Right forelimb (tissue), 1 donor: ENCODE data around the gene PHRF1.

ENCODE experiments used
- DNase-seq: peaks from one replicate; pipeline ENCODE4 v3.0.0-alpha.2; 2018

Gene PHRF1

DNA sequence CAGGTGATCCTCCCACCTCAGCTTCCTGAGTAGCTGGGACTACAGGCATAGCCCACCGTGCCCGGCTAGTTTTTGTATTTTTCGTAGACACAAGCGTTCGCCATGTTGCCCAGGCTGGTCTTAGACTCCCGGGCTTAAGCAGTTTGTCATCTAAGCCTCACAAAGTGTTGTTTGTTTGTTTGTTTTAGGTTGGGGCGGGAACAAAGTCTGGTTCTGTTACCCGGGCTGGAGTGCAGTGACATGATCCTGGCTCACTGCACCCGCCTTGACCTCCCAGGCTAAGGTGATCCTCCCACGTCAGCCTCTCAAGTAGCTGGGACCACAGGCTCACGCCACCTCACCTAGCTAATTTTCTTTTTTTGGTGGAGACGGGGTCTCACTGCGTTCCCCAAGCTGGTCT, 26.9 kb downstream of the PHRF1 start:
- DNase-seq: no peak

DNA sequence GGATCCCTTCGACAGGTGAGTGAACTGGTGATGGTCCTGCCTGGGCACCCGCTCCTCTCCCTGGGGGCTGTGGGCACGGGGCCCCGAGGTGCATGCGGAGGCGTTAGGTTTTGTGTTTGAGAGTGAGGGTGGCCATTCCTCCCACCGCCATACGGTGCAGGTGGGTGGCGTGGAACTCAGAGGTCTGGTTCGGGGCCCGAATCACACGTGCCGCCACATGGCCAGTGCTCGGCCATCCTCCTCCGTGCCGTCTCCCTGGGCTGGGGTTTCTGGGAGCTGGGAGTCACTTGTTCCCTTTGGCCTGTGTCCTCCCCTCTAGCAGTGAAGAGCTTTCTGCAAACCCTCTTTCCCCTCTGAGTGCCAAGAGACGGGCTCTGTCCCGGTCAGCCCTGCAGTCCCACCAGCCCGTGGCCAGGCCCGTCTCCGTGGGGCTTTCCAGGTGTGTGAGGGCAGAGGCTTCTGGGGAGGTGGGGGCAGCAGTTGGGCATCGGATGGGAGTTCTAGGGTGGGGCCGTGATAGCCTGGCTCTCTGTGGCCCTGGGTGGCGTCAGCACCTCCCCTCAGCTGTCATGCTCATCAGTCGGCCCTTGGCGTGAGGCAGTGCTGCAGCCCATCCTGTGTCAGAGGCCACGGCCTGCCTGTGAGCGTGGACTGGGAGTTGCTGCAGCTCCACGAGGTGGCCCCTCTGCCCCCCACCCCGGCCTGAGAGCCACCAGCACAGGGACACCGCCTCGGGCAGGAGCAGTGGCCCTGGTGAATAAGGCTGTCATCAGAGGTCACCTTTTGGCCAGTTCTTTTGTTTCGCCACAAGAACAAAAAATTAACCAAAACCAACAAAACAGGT, 29.2 kb downstream of the PHRF1 start:
- DNase-seq: peak; percentile 29

DNA sequence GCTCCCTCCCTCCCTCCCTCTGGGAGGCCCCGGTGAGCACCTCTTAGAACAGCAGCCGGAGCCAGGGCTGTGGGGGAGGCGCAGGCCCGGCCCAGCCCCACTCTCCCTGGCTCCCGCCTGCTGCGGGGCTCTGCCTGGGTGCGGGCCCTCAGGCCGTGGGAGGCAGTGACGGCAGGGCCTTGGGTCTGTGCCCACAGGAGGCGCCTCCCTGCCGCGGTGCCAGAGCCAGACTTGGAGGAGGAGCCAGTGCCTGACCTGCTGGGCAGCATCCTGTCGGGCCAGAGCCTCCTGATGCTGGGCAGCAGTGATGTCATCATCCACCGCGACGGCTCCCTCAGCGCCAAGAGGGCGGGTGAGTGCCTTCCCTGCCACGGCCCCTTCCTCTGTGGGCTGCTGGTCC, 30.0 kb downstream of the PHRF1 start:
- DNase-seq: peak; percentile 46

DNA sequence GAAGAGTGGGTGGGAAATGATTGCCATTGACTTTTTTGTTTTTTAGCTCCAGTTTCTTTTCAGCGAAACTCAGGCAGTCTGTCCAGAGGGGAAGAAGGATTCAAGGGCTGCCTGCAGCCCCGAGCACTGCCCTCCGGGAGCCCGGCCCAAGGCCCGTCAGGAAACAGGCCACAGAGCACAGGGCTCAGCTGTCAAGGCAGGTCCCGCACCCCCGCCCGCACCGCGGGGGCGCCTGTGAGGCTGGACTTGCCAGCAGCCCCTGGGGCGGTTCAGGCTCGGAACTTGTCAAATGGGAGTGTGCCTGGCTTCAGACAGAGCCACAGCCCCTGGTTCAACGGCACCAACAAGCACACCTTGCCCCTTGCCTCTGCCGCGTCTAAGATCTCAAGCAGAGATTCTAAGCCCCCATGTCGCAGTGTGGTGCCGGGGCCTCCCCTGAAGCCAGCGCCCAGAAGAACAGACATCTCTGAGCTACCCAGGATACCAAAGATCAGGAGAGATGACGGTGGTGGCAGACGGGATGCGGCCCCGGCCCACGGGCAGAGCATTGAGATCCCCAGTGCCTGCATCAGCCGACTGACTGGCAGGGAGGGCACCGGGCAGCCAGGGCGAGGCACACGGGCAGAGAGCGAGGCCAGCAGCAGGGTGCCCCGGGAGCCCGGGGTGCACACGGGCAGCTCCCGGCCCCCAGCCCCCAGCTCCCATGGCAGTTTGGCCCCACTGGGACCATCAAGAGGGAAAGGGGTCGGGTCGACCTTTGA, 30.9 kb downstream of the PHRF1 start:
- peak; percentile 25 for DNase-seq

DNA sequence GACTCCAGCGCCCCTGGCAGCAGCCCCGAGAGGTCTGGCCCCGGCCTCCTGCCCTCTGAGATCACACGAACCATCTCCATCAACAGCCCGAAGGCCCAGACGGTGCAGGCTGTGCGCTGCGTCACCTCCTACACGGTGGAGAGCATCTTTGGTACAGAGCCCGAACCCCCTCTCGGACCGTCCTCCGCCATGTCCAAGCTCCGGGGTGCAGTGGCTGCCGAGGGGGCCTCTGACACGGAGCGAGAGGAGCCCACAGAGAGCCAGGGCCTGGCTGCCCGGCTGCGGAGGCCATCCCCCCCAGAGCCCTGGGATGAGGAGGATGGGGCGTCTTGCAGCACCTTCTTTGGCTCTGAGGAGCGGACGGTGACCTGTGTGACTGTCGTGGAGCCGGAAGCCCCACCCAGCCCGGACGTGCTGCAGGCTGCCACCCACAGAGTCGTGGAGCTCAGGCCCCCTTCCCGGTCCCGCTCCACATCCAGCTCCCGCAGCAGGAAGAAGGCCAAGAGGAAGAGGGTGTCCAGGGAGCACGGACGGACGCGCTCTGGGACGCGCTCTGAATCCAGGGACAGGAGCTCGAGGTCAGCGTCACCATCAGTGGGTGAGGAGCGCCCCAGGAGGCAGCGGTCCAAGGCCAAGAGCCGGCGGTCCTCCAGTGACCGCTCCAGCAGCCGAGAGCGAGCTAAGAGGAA, 31.8 kb downstream of the PHRF1 start:
- DNase-seq: no peak

DNA sequence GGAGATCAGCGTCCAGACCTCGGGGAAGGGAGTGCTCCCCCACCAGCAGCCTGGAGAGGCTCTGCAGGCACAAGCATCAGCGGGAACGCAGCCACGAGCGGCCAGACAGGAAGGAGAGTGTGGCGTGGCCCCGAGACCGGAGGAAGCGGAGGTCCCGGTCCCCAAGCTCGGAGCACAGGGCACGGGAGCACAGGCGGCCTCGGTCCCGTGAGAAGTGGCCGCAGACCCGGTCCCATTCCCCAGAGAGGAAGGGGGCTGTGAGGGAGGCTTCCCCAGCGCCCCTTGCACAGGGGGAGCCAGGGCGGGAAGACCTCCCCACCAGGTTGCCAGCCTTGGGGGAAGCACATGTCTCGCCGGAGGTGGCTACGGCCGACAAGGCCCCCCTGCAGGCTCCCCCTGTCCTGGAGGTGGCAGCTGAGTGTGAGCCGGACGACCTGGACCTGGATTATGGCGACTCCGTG, 32.6 kb downstream of the PHRF1 start:
- no peak for DNase-seq

DNA sequence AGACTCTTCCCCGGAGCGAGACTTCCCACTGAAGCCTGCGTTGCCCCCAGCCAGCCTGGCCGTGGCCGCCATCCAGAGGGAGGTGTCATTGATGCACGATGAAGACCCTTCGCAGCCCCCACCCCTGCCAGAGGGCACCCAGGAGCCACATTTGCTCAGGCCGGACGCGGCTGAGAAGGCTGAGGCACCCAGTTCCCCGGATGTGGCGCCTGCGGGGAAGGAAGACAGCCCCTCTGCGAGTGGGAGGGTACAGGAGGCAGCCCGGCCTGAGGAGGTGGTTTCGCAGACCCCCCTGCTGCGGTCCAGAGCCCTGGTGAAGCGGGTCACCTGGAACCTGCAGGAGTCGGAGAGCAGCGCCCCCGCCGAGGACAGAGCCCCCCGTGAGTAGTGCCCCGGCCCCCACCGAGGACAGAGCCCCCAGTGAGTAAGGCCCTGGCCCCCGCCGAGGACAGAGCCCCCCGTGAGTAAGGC, 33.1 kb downstream of the PHRF1 start:
- no peak for DNase-seq

DNA sequence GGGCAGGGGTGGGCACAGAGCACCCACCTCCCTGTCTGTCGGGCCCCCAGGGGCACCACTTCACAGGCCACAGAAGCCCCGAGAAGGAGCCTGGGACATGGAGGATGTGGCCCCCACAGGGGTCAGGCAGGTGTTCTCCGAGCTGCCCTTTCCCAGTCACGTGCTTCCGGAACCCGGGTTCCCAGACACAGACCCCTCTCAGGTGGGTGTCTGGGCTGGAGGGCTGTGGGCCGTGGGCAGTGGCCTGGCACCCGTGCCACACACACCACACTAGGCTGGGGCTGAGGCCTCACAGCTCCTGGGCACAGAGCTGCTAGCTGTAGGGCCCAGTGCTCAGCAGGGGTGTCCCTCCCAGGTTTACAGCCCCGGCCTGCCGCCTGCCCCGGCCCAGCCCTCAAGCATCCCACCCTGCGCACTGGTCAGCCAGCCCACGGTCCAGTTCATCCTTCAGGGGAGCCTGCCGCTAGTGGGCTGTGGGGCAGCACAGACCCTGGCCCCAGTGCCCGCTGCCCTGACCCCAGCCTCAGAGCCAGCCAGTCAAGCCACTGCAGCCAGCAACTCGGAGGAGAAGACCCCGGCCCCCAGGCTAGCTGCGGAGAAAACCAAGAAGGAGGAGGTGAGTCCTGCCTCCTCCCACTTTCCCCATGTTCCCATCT, 34.0 kb downstream of the PHRF1 start:
- no peak for DNase-seq

DNA sequence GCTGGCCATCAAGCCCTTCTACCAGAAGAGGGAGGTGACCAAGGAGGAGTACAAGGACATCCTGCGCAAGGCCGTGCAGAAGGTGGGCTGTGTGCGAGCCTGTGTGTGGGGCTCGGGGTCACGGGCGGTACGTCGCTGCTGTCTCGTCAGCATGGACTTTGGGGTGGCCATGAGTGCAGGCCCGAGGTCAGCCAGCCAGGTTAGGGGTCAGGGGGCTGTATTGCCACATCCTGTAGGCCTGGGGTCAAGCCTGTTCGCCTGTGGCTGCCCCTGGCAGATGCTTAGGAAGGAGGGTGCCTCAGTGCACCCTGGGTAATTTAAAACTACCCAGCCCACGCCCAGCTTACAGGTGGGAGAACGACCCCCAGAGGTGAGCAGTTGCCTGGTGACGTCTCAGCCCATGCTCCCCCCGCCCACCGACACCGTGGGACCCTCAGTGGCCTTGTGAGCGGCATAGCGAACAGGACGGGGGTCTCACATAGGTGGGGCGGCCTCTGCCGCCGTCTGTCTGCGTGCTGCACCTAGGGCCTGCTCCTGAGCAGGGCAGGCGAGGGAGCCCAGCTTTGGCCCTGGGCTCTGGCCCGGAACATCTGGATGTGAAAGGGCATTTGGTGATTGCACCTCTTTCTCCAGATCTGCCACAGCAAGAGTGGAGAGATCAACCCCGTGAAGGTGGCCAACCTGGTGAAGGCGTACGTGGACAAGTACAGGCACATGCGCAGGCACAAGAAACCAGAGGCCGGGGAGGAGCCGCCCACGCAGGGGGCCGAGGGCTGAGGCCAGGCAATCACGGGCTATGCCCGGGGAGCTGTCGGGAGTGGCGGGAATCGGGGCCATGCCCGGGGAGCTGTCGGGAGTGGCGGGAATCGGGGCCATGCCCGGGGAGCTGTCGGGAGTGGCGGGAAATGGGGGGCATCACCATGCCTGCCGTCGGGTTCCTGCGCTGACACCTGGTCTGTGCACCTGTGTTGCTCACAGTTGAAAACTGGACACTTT, 35.0 kb downstream of the PHRF1 start:
- no peak for DNase-seq

DNA sequence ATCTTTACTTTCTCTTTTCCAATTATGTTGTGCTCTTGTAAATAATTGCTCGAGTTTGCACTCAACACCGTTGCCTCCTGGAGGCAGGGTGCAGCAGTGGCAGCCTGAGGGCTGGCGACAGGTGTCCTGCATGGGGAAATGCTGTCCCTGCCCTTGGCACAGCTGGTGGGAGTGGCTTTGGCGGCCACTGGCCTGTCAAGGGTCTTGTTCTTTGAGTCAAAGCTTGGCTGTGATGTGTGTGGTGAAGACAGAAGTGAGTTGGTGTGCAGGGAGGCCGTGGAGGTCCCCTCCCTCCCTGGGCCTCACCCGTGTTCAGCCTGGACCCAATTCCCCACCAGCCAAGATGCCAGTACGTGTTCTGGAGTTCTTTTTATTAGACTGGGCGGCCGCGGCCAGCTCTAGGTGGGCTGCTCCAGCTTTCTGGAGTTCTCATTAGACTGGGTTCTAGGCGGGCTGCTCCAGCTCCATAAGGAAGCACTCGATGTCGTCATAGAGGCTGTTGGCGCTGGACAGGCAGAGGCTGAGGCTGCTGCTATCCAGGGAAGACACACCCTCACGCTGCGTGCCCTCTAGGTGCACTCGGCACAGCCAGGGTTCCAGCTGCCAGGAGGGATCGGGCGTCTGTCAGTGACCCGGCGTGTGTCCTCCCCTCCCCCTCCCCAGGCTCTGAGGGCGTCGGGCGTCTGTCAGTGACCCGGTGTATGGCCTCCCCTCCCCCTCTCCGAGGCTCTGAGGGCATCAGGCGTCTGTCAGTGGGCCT, 36.1 kb downstream of the PHRF1 start:
- DNase-seq: no peak

DNA sequence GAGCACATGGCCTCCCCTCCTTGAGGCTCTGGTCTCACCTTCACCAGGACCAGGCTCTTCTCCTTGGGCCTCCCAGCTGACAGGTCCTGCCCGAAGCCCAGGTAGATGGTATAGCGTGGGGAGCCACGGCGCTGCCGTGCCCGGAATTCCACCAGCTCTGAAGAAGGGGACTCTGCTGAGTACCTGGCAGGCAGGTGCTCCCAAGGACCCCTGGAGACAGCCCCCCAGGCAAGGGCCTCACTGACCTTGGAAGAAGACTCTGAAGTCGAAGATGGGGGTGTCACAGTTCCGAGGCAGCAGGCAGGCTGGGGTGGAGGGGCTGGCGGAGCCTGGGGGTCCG, 36.7 kb downstream of the PHRF1 start:
- DNase-seq: no peak

DNA sequence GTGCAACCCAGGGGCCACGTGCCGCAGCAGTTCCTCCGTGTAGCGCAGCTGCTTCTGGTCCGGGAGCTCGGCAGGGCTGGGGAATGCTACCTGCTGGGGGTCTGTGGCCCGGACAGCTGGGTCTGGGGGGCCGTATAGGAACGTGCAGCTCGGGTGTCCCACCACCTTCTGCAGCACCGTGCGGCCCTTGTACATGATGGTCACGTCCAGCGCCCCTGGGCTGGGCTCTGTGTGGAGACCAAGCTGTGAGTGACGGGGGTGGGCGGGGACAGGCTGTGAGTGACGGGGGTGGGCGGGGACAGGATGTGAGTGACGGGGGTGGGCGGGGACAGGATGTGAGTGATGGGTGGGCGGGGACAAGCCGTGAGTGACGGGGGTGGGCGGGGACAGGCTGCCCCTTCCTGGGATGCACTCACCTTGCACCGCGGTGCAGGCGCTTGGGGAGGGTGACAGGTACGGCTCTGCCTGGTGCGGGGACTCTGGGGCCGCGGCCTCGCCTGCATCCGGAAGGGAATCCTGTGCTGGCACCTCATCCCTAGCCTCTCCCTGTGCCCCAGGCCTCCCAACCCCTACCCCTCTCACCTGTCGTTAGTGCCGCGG, 37.2 kb downstream of the PHRF1 start:
- DNase-seq: peak; percentile 76

DNA sequence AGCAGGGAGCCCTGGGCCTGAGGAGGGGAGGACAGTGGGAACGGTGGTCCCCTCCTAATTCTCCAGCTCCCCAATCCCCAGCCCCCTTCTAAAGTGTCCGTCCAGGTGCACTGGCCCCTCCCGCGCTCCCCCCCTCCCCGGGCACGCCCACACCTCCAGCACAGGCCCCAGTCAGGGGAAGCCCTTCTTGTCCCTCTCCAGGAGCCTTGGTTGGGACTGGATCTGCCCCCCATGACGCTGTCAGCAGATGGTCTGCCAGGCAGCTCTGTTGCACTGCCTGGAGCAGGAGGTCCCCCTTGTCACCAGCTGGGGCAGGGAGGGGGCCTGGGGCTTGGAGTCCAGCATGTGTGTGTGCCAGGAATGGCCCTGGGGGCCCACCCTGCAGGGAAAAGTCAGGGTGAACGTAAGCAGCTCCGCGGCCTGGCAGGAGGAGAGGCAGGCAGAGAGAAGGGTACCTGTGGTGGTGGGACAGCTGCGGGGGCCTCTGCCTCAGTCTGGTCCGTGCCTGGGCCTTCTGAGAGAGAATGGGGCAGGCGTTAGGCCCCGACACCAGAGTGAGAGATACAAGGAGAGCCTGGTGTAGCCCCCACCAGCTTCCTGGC, 37.9 kb downstream of the PHRF1 start:
- no peak for DNase-seq

DNA sequence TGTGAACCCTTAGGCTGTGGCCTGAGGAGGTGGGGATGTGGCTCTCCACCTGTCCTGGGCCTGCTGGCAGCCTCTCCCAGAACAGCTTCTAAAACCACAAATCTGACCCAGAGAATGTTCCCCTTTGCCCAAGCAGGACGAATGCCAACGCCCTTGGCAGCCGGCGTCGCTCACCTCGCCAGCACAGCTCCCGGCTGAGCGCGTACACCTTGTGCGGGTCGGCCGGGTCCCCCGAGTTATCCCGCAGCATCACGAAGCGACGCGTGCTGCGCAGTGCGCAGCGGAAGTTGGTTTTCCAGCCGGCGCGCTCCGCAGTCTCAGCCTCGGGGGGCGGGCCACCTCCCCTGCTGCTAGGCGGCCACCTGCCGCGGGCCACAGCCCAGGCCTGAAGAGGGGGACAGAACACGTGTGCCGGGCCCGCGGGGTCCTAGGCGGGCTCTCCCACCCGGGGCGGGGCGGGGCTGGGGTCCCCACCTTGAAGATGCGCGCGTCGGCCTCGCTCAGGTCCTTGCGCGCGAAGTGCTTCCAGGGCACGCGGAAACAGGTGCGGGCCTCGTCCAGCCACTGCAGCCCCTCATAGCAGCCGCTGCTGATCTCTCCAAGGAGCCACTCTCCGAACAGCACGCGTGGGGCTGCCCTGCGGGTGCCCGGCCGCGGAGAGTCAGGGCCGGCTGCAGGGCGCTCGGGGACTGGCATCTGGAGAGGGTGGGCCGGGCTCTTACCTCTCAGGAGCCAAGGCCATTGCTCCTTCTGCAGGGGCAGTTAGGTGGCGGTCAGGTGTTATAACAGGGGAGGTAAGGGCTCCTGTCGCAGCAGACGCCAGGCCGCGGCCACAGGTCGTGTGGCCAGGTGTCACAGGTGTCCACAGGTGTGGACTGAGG, 38.6 kb downstream of the PHRF1 start:
- no peak for DNase-seq

DNA sequence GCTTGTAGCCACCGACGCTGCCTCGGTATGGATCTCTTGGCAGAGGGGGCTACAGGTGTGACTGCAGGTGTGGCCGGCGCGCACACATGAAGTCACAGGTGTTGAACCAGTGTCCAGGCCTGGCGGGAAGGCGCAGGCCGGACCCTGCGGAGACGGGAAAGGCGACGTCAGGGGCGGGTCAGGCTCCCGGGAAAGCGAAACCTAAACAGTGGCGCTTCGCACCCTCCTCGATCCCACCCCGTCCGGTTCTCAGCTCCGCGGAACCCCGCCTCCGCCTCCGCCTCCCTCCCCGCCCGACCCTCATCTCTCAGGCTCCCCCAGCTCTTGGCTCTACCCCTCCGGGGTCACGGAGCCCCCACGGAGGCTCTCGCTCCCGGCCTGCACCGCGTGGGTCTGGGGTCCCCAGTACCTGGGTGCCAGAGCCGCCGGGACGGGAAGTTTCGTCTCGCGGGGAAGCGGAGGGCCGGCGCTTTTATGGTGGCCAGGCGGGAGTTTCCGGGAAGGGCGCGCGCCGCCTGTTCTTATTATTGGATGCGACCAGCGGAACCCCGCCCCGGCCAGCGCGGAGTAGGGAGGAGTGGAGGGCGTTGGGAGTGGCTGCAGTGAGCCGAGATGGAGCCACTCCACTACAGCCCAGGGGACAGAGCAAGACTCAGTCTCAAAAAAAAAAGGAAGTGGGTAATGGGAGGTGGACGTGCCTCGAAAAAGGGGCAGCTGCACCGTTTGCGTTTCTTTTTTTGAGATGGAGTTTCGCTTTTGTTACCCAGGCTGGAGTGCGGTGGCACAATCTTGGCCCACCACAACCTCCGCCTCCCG, 39.4 kb downstream of the PHRF1 start, which contains the start of gene IRF7:
IRF7 (minus strand) TSS at position 447 of the 816 bp plus-strand sequence. CDS start 586 bp downstream, outside the sequence.
- DNase-seq: peak; percentile 96

DNA sequence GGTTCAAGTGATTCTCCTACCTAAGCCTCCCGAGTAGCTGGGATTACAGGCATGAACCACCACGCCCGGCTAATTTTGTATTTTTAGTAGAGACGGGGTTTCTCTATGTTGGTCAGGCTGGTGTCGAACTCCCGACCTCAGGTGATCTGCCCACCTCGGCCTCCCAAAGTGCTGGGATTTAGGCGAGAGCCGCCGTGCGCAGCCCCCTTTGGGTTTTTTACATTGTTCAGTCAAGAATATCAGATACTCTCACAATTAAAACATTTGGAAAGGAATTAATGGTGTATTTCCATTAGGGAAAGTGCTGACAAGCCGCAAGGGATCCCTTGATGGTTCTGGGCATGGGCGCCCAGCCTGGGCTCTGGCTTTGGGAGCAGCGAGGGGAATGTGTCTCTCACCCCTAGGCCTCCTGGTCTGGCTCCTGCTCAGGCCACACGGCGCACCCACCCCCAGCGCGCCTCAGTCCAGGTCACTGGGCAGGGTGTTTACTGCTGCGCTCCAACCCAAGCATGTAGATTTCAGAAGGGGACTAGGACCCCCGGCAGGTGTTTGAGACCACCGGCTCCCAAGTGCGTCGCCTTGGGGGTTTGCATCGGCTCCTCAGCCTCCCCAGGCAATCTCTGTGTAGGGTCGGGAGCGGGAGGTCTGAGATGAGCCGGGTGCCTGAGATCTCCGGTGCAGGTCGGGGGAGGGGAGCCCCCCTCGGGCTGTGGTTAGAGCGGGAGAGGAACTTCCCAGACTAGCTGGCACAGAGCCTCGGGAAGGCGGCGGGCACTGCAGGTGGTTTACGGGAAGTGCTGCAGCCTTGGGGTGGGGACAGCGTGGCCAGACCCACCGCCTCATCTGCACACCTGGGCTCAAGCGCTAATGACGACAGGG, 40.3 kb downstream of the PHRF1 start:
- no peak for DNase-seq
